Posterior cingulate gyrus (tissue), 11 donors: ENCODE measurements around the gene ITGA3.

ENCODE experiments used
- DNase-seq, 10 donors: peaks; one replicate each; pipeline versions ENCODE4 v3.0.0 to v3.0.0-alpha.2; 2020 to 2021; ENCODE audit warnings: mixed read lengths in 3 of 10
- intact Hi-C: fragments of 100-400 bp; cut with DNase I; formaldehyde crosslinking; loops from one replicate; pipeline ENCODE4 v1.15.1; 2023

The ITGA3 gene

GRCh38 chr17:50102164-50102991 is 46.5 kb downstream of the ITGA3 start:
- intact Hi-C loops, result no loop called here
- DNase-seq, result peak in 8 of 10 donors; percentile 25 to 92 (median 68)

DNA sequence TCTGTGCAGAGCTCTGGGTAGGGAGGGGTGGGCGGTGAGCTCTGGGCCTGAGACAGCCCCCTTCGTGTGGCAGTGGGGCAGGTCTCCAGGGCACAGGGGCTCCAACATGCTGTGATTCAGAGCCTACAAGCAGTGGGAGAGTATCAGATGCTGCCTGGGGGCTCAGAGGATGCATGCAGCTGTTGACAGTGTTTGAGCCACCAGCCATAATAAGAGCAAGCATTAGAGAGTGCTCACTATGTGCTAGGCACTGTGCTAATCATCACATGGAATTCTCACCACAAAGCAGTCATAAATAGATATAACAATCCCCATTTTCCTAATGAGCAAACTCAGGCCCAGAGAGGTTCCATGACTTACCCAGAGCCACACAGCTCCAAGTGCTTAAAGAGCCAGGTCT is 47.3 kb downstream of the ITGA3 start:
- peak in 1 of 10 donors; percentile 29 for DNase-seq
- intact Hi-C loops, result no loop called here

GRCh38 chr17:50103941-50104340 is 48.0 kb downstream of the ITGA3 start:
- DNase-seq, result peak in 1 of 10 donors; percentile 25
- intact Hi-C loops, result no loop called here

DNA sequence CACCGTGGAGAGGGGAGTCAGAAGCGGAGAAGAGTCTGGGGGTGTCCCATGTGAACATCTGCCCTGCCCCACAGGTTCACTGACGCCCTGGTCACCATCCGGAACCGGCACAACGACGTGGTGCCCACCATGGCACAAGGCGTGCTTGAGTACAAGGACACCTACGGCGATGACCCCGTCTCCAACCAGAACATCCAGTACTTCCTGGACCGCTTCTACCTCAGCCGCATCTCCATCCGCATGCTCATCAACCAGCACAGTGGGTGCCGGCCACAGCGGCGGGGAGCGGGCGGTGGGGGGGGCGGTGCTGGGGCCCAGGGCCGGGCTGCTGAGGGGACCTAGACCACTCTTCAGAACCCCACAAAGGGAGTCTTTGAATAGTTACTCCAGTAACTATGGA is 49.9 kb downstream of the ITGA3 start:
- peak in 2 of 10 donors; percentile 48 to 72 for DNase-seq
- intact Hi-C loops, result no loop called here

- intact Hi-C loops, result no loop called here
- DNase-seq, result peak in 2 of 10 donors; percentile 30 to 51
These were observed 50.7 kb downstream of the ITGA3 start for GRCh38 chr17:50106393-50107131.

DNA sequence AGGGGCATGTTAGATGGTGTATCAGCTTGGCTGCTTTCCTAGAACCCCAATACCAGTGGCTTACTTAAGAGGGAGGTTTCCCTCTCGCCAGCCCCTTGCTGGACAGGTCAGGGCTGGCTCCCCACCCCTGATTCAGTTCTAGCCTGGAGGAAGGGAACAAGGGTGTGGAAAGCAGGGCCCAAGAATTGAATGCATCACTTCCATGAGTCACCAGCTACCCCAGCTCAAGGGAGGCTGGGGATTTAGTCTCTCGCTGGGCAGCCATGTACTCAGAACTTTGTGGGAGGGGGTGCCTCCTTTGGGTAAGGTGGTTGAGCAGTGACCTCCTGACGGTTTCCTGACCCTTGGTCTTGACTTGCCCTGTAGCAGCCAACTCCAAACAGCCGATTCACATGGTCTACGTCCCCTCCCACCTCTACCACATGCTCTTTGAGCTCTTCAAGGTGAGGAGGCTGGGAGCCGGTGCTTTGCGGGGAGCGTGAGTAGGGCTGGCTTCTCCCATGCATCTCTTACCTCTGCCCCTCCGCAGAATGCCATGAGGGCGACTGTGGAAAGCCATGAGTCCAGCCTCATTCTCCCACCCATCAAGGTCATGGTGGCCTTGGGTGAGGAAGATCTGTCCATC is 52.0 kb downstream of the ITGA3 start:
- peak in 1 of 10 donors; percentile 46 for DNase-seq
- intact Hi-C loops, result no loop called here

DNA sequence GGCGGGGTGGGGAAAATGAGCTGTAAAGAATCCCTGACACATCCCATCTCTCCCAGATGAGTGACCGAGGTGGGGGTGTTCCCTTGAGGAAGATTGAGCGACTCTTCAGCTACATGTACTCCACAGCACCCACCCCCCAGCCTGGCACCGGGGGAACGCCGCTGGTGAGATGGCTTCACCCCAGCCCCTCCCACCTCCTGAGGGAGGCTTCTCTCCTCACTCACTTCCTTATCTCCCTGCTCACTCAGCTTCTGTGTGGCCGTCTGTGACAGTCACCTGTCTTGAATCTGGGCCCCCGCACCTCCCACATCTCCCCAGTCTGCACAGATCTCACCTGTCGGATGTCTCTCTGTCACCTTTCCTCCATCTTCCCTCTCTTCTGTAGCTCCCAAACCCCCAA is 52.6 kb downstream of the ITGA3 start:
- intact Hi-C loops, result no loop called here
- DNase-seq, result peak in 1 of 10 donors; percentile 59

DNA sequence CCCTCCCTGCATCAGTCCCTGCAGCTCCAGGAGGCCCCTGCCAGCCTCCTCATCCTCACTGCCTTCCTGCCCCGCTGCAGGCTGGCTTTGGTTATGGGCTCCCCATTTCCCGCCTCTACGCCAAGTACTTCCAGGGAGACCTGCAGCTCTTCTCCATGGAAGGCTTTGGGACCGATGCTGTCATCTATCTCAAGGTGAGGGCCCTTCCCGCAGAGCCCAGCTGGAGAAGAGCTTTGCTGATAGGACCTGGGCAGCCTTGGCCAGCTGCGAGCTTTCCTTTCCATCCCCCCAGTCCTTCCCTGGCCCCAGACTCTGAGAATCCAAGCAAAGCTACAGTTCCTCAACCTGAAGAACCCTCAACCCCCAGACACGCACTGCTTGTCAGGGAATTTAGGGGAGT is 53.3 kb downstream of the ITGA3 start:
- intact Hi-C loops, result no loop called here
- no peak for DNase-seq

DNA sequence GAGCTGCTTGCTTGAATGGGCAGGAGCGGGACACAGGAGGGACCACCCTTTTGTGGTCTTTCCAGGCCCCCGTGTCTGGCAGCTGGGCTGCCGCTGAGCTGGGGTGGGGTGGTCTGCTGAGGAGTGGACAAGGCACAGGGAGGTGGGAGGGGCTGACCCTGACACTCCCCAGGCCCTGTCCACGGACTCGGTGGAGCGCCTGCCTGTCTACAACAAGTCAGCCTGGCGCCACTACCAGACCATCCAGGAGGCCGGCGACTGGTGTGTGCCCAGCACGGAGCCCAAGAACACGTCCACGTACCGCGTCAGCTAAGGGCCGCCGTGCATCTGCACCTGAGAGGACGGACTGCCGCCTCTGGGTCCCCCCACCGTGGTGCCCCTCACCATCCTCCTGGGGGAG is 53.9 kb downstream of the ITGA3 start:
- intact Hi-C loops, result no loop called here
- no peak for DNase-seq

DNA sequence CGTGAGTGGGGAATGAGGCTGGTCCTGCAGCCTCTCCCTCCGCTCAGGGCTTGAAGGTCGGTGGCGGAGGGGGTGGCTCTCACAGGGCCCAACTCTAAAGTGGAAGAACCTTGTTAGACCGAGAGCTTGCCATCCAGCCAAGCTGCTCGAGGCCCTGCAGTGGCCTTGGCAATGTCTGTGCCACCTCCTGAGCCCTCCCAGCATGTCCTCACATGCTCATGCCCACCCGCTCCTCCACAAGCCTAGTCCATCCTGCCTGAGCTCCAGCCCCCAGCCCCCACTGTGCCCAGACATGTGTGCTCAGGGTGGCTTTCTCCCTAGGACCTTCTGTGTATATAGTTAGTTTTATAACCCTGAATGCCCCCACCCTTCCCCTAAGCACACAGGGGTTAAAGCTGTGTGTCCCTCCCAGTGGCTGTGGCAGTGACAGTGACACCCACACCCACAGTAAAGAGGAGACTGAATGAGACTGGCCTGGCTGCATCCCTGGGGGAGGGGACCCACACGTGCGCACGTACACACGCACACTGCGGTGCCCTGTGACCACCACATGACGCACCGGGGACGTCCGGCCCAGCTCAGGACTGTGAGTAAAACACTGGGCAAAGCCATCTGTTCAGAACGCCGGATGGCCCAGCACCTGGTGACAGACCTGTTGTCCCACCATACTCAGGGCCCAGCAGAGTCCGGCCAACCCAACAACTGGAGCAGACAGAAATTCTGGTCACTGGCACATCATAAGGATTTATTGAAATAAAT is 54.9 kb downstream of the ITGA3 start:
- peak in 1 of 10 donors; percentile 84 for DNase-seq
- intact Hi-C loops, result no loop called here

GRCh38 chr17:50111673-50112655 is 56.1 kb downstream of the ITGA3 start:
- intact Hi-C loops, result no loop called here
- peak in 3 of 10 donors; percentile 50 to 85 (median 66) for DNase-seq

GRCh38 chr17:50112694-50113093 is 56.8 kb downstream of the ITGA3 start:
- intact Hi-C loops, result no loop called here
- DNase-seq, result no peak

DNA sequence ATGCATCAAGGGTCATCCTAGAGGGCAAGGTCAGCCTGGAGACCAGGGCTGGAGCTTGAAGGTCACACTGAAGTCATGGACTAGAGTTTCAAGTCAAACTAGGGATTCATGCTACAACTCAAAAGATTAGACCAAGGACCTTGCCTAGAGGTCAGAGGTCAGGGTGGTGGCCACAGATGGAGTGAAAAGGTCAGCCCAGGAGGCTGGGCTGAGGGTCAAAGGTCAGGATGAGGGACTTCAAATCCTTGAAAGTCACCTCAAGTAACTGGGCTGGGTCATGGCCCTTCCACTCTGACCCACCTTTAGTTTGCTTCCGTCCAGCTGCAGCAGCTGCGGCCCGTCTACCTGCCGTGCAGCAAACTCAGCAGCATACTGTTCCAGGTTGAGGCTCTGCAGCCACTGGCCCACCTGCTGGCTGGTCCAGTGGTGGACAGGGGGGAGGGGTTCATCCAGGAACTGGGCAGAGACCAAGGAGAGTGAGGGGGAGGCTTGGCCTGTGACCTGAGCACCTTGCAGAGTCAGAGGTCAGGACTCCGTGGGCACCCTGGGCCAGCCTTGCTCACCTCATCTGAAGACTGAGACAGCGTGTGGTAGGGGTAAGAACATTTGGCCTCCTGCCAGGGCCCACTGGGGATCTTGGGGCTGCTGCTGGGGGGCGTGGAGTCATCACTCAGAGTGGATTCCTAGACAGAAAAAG is 57.9 kb downstream of the ITGA3 start:
- peak in 1 of 10 donors; percentile 73 for DNase-seq
- intact Hi-C loops, result no loop called here

GRCh38 chr17:50114401-50114800 is 58.5 kb downstream of the ITGA3 start:
- intact Hi-C loops, result no loop called here
- DNase-seq, result no peak

- intact Hi-C loops, result no loop called here
- DNase-seq, result no peak
These were observed 59.0 kb downstream of the ITGA3 start for GRCh38 chr17:50114849-50115357.

DNA sequence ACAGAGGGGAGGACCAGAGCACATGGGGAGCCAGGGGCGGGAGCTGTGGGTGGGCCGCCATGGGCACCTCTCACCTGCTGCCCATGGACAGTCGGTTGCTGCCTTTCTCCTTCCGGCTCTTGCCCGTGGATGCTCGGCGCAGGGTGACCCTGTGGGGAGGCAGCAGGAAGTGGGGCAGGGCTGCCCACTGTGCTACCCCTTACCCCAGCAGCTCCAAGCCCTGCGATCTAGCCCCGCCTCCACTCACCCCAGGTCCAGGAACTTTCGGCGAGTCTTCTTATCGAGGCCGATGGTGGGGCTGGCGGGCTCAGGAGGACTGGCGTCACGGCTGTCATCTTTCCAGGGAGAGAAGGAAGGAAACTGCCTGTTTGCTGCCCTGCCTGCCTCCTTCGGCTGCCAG is 59.8 kb downstream of the ITGA3 start:
- DNase-seq, result no peak

GRCh38 chr17:50117202-50118051 is 61.5 kb downstream of the ITGA3 start:
- peak in 5 of 10 donors; percentile 43 to 93 (median 88) for DNase-seq
- intact Hi-C loops, result no loop called here

More for the DNA sequence above, 59.8 kb downstream of the ITGA3 start:
- intact Hi-C loops, result no loop called here
